Chondrocyte (in vitro differentiated cells): ENCODE results near the gene GABARAPL2. TPM values are rescaled to one million over a fixed set of nuclear protein-coding genes. Genes with fewer than 3 reads are reported as not detected.
A peak's percentile ranks its signal among the peaks of the same experiment; 100 is the strongest.

ENCODE experiments used
- DNase-seq: peaks from one replicate; pipeline ENCODE4 v3.0.0; 2021; ENCODE audit warnings: mixed read lengths, low spot score
- H3K27ac Mint-ChIP-seq: one replicate; pipeline ENCODE4 v1.8.0; 2021; ENCODE audit warnings: mild to moderate bottlenecking, moderate library complexity, mixed read lengths; ENCODE audit not compliant: unreplicated experiment
- H3K27me3 Mint-ChIP-seq: 2 replicates; pipeline ENCODE4 v1.8.0; 2021; ENCODE audit warnings: low read depth, mixed read lengths
- H3K36me3 Mint-ChIP-seq: 2 replicates; pipeline ENCODE4 v1.8.0; 2021; ENCODE audit warnings: low read depth, mixed read lengths
- H3K4me1 Mint-ChIP-seq: 2 replicates; pipeline ENCODE4 v1.8.0; 2021; ENCODE audit warnings: low read depth, mild to moderate bottlenecking, mixed read lengths
- H3K4me3 Mint-ChIP-seq: one replicate; pipeline ENCODE4 v1.8.0; 2021; ENCODE audit warnings: mild to moderate bottlenecking, moderate library complexity, mixed read lengths; ENCODE audit not compliant: unreplicated experiment
- H3K9me3 Mint-ChIP-seq: 2 replicates; pipeline ENCODE4 v1.8.0; 2021; ENCODE audit warnings: low read depth, mixed read lengths
- long read RNA-seq: library from polyadenylated mRNA; stranded (forward); transcript quantifications from one replicate; pipeline ENCODE4 v2.0.0, GENCODE V29; 2021
- total RNA-seq: library from RNA; stranded (reverse); gene quantifications from 3 replicates; pipeline ENCODE4 v1.2.1, GENCODE V29; 2021
- TF ChIP-seq, protein P1 (sequence below): fragments of 200-600 bp; sonication (generic); IDR thresholded peaks from 2 replicates; pipeline ENCODE4 v1.5.0; 2021; ENCODE audit warnings: antibody characterized with exemption, mild to moderate bottlenecking, moderate library complexity

Gene GABARAPL2
- total RNA-seq = 58.6 to 99.0 TPM (median 64.5 TPM) in 3 replicates
- long read RNA-seq, transcript GABARAPL2-201 (4 exons, 1,002 nt) = major isoform, 69 of 70 reads
- long read RNA-seq, partial matches to known transcripts = 0 of 70 reads
- long read RNA-seq, other reads (novel, unspliced or antisense) = 0 of 70 reads

- Mint-ChIP-seq H3K4me3 (peak within 1 kb of the TSS; percentile 99), H3K4me1 (peaks cover 23% of the 10 kb centered on the region), H3K27me3 (peaks cover 6% of the 10 kb centered on the region), H3K27ac (peak within 1 kb of the TSS; percentile 92), H3K36me3 (peaks cover under 1% of the 10 kb centered on the region), H3K9me3 (no peaks in the 10 kb centered on the region)
- TF ChIP-seq, protein P1, sequence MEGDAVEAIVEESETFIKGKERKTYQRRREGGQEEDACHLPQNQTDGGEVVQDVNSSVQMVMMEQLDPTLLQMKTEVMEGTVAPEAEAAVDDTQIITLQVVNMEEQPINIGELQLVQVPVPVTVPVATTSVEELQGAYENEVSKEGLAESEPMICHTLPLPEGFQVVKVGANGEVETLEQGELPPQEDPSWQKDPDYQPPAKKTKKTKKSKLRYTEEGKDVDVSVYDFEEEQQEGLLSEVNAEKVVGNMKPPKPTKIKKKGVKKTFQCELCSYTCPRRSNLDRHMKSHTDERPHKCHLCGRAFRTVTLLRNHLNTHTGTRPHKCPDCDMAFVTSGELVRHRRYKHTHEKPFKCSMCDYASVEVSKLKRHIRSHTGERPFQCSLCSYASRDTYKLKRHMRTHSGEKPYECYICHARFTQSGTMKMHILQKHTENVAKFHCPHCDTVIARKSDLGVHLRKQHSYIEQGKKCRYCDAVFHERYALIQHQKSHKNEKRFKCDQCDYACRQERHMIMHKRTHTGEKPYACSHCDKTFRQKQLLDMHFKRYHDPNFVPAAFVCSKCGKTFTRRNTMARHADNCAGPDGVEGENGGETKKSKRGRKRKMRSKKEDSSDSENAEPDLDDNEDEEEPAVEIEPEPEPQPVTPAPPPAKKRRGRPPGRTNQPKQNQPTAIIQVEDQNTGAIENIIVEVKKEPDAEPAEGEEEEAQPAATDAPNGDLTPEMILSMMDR = no peak
- DNase-seq = peak; percentile 95
Measured at GRCh38 chr16:75566040-75566757, at the start of gene GABARAPL2. GABARAPL2 (plus strand) TSS chr16:75566379; CDS start chr16:75566487, 108 bp downstream.

DNA sequence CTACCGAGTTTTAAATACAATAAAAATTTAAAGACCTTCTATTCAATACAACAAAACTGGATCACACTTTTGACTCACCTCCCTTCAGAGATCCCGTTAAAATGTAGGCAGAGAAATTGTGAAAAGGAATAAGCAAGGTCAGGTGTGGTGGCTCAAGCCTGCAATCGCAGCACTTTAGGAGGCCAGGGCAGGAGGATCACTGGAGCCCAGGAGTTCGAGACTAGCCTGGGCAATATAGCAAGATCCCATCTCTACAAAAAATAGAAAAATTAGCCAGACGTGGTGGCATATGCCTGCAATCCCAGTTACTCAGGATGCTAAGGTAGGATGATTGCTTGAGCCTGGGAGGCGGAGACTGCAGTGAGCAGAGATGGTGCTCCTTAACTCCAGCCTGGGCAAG lies 47.0 kb upstream of the GABARAPL2 start:
- DNase-seq = no peak
- Mint-ChIP-seq H3K27ac (no peak overlapping the region), H3K4me3 (no peak overlapping the region), H3K4me1 (peaks cover 10% of the 10 kb centered on the region), H3K27me3 (no peaks in the 10 kb centered on the region), H3K9me3 (no peaks in the 10 kb centered on the region), H3K36me3 (no peaks in the 10 kb centered on the region)
- TF ChIP-seq, protein P1 = no peak

DNA sequence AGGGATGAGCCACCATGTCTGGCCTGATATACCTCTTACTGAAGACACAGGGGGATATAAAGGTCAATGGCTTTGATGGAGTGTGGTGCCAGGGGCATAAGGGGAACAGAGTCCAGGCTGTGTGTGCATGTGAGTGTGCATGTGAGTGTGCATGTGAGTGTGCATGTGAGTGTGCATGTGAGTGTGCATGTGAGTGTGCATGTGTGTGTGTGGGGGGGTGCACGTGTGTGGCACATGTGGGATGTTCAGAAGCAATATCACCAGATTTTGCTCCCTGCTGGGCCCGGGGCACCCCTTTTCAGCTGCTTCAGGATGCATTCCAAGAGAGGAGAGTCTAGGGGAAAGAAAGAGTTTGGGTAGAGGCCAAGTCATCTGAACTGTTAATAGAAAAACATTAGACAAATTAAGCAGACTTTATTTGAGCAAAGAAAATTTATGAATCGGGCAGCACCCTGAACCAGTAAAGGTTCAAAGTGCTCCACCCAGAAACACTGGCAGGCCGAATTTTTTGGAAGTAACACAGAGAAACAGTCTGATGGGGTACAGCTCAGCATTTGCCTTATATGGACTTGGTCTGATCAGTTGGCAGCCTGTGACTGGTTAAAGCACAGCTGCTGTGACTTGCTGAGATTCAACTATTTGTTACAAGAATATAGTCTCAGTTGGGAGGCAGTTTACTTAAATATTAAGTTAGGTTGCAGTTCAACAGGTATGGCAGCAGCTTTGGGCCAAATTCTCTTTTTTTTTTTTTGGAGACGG lies 40.0 kb upstream of the GABARAPL2 start:
- Mint-ChIP-seq H3K27ac (no peak overlapping the region), H3K36me3 (no peaks in the 10 kb centered on the region), H3K4me3 (no peak overlapping the region), H3K9me3 (no peaks in the 10 kb centered on the region), H3K27me3 (no peaks in the 10 kb centered on the region), H3K4me1 (no peaks in the 10 kb centered on the region)
- TF ChIP-seq, protein P1 = no peak
- peak; percentile 53 for DNase-seq

GRCh38 chr16:75527825-75528299 lies 38.3 kb upstream of the GABARAPL2 start:
- no peak for DNase-seq
- Mint-ChIP-seq H3K9me3 (no peaks in the 10 kb centered on the region), H3K4me1 (no peaks in the 10 kb centered on the region), H3K36me3 (no peaks in the 10 kb centered on the region), H3K4me3 (no peak overlapping the region), H3K27ac (no peak overlapping the region), H3K27me3 (no peaks in the 10 kb centered on the region)
- TF ChIP-seq, protein P1 = no peak
